Measurements from ENCODE around the gene GTPBP10.

GTPBP10 gene

DNA sequence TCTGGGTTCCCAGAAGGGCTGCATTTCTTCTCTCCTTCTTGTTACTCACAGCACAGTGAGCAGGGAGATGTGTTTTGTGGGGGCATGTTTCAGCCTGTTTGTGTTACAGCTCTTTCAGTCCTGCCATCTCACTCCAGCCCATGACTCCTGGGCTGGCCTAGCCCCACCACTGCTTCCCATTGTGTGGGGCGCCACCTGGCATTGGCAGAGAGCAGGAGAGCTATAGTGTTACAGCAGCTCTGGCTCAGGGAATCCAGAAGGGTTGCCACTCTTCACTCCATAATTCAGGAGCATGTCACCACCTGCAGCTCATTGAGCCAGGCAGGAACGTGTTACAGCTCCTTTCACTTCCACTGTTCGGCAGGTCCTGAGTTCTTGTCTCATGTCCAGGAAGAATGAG, 86.7 kb downstream of the GTPBP10 start:
- DNase-seq (ENCODE audit: low read depth in 2 of 2), result no peak
